Measurements from ENCODE around the gene ATP6AP1.

GRCh38 chrX:154430479-154430878, 2.0 kb downstream of the ATP6AP1 start:
- no peak for TF ChIP-seq CTCF (IDR thresholded peaks at IDR 0.05)
- no peak for TF ChIP-seq EP300 (IDR thresholded peaks at IDR 0.05)
- TF ChIP-seq POLR2A (IDR thresholded peaks at IDR 0.05), result no peak

All from upper lobe of left lung (tissue), 4 donors.